ENCODE results near the gene TRAPPC8.
"Not testable (repeated sequence)": the region's sequence is repeated elsewhere in the genome, so short reads cannot be mapped to it uniquely, and the experiment has no call there.

Gene TRAPPC8, protein sequence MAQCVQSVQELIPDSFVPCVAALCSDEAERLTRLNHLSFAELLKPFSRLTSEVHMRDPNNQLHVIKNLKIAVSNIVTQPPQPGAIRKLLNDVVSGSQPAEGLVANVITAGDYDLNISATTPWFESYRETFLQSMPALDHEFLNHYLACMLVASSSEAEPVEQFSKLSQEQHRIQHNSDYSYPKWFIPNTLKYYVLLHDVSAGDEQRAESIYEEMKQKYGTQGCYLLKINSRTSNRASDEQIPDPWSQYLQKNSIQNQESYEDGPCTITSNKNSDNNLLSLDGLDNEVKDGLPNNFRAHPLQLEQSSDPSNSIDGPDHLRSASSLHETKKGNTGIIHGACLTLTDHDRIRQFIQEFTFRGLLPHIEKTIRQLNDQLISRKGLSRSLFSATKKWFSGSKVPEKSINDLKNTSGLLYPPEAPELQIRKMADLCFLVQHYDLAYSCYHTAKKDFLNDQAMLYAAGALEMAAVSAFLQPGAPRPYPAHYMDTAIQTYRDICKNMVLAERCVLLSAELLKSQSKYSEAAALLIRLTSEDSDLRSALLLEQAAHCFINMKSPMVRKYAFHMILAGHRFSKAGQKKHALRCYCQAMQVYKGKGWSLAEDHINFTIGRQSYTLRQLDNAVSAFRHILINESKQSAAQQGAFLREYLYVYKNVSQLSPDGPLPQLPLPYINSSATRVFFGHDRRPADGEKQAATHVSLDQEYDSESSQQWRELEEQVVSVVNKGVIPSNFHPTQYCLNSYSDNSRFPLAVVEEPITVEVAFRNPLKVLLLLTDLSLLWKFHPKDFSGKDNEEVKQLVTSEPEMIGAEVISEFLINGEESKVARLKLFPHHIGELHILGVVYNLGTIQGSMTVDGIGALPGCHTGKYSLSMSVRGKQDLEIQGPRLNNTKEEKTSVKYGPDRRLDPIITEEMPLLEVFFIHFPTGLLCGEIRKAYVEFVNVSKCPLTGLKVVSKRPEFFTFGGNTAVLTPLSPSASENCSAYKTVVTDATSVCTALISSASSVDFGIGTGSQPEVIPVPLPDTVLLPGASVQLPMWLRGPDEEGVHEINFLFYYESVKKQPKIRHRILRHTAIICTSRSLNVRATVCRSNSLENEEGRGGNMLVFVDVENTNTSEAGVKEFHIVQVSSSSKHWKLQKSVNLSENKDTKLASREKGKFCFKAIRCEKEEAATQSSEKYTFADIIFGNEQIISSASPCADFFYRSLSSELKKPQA (N-terminal part only)

DNA sequence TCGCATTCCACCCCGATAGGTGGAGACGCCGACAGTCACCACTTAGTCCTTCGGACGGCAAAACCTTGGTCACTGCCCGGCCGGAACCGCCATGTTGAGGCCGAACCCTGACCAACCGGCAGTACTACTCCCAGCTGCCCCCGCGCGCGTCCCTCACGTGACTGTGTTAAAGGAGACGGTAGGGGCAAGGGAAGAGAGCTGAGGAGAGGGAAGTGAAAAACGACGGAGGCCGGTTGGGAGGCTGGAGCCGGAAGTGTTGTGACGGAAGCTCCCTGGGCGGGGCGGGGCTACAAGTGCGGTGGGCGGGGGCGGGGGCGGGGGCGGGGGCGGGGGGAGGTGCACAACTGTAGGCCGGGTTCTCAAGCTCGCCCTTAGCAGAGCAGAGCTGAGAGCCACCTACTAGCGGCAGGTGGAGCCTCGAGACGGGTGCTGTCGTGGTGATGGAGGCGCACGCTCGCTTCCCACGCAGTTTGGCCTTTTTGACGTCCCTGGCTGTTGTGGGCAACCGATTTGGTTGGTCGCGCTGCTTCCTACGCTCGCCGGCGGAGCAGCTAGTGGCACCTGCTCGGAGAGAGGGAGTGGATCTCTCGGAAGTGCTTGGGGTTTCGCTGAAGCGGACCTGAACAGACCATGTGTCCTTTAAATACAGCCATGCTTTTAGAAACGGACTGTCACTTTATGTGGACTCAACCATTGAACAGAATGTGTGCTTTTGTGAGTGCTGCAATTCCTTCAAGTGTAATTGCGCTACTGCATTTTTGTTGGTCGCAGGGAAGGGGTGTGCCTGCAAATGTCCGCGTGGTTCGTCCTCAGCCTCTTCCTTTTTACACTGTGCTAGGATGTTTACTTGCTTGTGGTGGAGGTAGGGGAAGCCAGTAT is at the start of gene TRAPPC8:
Gene TRAPPC8 (minus strand): TSS at position 130 of the 879 bp plus-strand sequence. CDS start 364 bp downstream, outside the sequence.
- DNase-seq (ENCODE audit: low spot score) = peak; percentile 99

DNA sequence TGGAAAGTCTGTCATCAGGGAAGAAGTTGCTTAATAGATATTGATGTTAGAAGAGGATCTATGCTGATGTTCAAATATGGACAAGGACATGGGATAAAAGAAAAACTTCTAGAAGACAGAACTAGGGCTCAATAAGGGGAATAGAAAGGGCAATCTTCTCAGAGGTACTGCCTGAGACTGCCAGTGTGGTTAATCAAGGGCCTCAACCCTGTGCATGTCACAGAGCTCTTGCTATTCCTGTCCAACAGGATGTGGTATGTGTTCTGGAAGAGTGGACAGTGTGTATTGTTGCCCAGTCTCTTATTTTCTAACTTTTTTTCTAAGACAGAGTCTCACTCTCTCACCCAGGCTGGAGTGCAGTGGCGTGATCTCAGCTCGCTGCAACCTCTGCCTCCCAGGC is 47.9 kb upstream of the TRAPPC8 start:
- peak; percentile 52 for DNase-seq (ENCODE audit: low spot score)

DNA sequence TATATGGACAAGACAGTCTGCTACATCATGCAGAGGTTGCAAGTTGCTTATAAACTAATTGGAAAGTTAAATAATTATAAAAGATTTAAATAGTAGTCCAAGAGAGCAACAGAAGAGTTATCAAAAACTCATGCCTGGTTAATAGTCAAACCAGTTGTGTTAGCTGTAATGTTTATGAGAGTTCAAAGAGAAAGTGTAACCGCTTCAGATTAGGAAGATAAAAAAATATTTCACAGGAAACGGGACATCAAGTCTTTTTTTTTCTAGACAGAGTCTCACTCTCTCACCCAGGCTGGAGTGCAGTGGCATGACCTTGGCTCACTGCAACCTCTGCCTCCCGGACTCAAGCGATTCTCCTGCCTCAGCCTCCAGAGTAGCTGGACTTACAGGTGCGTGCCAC is 41.0 kb upstream of the TRAPPC8 start:
- no peak for DNase-seq (ENCODE audit: low spot score)

GRCh38 chr18:31983020-31983419 is 40.1 kb upstream of the TRAPPC8 start:
- no peak for DNase-seq (ENCODE audit: low spot score)

GRCh38 chr18:31980863-31981262 is 37.9 kb upstream of the TRAPPC8 start:
- no peak for DNase-seq (ENCODE audit: low spot score)

DNA sequence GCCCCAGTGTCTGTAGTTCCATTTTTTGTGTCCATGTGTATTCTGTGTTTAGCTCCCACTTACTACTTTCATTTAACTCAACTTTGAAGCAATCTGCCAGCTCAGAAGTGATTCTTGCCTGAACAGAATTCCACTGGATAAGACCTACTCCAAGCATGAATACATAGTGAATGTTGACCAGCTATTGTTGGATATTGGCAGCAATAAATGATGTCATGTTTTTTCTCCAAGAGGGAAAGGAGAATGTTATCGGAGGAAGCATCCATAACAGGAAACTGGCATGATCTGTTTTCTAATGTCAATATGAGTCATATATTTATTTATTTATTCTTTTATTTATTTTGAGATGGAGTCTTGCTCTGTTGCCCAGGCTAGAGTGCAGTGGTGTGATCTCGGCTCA is 36.8 kb upstream of the TRAPPC8 start:
- DNase-seq (ENCODE audit: low spot score) = no peak

GRCh38 chr18:31978616-31979015 is 35.7 kb upstream of the TRAPPC8 start:
- no peak for DNase-seq (ENCODE audit: low spot score)

DNA sequence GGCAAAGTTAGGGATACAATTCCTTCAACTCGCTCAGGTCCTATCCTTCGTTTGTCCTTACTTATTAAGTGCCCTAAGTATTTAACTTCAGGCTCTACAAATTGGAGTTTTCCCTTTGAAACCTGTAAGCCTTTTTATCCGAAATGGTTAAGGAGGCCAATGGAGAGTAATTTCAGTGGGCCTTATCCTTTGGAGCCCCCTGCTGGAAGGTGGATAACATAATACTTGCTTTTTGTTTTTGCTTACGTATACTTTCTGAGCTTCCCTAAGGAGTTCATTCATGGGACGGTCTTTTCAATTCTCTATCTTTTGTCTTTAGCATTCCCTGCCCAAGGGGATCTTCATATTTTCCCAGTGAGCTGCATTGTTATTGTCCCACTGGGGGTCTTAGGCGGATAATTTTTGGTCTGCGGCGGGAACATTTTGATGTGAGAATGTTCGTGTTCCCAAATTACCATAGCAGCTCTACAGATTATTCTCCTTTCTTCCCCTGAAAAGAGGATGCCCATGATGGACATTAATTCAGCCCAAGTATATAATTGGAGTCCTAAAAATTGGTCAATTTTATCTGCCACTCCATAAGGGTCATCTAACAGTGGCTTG is 34.4 kb upstream of the TRAPPC8 start:
- peak; percentile 61 for DNase-seq (ENCODE audit: low spot score)

DNA sequence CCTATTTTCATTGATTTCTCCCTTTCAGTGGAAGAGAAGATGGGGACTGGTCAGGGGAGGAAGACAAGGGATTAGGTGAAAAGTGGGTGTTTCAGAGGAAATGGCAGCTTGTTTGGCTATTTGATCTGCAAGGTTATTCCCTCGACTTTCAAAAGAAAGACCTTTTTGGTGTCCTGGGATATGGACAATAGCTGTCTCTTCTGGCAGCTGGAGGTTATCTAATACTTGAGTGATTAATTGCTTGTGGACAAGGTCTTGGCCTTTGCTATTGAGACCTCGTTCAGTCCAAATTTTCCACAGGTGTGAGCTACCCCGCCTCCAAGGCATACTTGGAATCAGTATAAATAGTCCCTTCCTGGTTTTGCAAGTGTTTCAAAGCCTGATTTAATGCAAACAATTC is 33.3 kb upstream of the TRAPPC8 start:
- DNase-seq (ENCODE audit: low spot score) = no peak

DNA sequence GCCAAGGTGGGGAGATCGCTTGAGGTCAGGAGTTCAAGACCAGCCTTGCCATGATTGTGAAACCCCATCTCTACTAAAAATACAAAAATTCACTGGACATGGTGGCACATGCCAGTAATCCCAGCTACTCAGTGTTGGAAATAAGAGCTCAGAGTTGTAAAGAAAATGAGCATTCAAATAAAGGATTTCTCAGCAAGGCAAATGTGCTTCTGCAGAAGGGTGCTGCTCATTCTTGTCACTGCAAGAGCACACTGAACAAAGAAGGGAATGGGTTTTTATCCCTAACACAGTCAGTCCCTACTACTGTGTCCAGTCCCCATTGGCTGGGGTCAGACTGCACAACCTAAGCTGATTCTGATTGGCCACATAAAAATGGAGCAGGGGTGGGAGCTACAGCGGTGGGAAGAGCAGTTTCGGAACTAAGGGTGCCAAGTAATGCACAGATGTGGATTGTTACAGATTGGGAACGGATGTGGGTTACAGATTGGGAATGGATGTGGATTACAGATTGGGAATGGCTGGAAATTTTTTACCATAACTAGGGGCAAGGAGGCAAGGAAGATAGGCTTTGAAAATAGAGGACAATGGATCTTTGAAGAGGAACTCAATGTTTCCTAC is 31.1 kb upstream of the TRAPPC8 start:
- no peak for DNase-seq (ENCODE audit: low spot score)

DNA sequence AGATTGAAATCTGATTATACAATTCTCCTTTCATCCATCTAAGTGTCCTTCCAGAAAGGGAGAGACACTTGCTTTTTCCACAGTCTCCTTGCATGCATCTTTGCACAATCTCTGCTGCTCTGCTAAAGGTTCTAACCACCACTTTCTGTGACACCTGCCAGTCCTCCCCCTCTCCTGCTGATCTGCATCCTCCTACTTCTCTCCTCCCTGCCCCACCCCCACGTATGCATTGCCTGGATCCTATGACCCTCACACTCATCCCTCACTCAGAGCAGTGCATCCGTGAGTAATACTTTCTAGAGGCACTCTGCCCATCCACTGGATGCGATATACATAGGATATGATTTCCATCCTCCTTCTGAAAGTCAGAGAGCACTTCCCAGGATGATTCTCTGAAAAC is 27.7 kb upstream of the TRAPPC8 start:
- DNase-seq (ENCODE audit: low spot score) = no peak

- no peak for DNase-seq (ENCODE audit: low spot score)
Measured at GRCh38 chr18:31965316-31965970, 22.5 kb upstream of the TRAPPC8 start.

DNA sequence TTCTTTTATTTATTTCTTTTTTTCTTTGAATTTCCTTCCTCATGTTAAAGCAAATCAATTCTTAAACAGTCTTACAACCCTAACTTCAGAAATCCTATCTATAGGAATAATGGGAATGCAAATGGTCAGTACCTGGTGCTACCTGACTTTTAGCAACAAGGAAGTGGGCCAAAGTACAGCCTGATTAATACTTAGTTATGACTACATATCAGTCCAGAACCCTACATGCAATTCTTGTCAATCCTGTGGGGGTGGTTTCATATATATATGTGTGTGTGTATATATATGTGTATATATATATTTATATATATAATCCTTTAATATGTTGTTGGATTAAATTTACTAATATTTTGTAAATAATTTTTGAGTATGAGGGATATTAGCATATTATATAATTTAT is 14.8 kb upstream of the TRAPPC8 start:
- no peak for DNase-seq (ENCODE audit: low spot score)

- DNase-seq (ENCODE audit: low spot score) = peak; percentile 67
Measured at GRCh38 chr18:31954349-31954748, 11.4 kb upstream of the TRAPPC8 start.

GRCh38 chr18:31953699-31954098 is 10.8 kb upstream of the TRAPPC8 start:
- not testable (repeated sequence) for DNase-seq (ENCODE audit: low spot score)

- DNase-seq (ENCODE audit: low spot score) = no peak
Measured at GRCh38 chr18:31952223-31952622, 9.3 kb upstream of the TRAPPC8 start.

DNA sequence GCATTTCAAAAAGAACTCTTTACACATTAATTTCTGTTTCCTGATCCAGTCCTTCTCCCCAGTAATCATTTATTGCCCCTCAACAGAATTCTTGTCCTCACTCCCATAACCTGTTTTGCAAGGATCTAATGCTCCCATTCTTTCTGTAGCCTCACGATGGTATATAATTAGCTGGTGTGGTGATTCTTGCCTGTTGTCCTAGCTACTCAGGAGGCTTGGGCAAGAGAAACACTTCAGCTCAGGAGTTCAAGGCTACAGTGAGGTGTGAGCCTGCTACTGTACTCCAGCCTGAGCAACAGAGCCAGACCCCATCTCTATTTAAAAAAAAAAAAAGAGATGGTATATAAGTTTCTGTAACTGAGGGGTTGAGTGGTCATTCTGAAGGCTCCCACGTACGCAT is 7.7 kb upstream of the TRAPPC8 start:
- DNase-seq (ENCODE audit: low spot score) = no peak

DNA sequence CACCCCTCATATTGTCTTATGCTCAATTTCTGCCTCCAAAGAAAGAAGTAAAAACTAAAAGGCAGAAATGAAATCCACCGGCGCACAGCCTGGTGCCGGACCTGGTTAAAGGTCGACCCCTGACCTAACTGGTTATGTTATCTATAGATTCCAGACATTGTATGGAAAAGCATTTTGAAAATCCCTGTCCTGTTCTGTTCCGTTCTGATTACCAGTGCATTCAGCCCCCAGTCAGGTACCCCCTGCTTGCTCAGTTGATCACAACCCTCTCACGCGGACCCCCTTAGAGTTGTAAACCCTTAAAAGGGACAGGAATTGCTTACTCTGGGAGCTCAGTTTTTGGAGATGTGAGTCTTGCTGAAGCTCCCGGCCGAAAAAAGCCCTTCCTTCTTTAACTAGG is 5.4 kb upstream of the TRAPPC8 start:
- DNase-seq (ENCODE audit: low spot score) = not testable (repeated sequence)

GRCh38 chr18:31946305-31947046 is 3.5 kb upstream of the TRAPPC8 start:
- DNase-seq (ENCODE audit: low spot score) = no peak

All from kidney tubule cell (primary cell).